K562 (cell line): Measurements from ENCODE around the gene AHSP. TPM values are rescaled to one million over a fixed set of nuclear protein-coding genes. Genes with fewer than 3 reads are reported as not detected.

Experiments used
- ATAC-seq: fragments of 200-7000 bp; cut with Tn5 transposase; 3 replicates; pipeline ENCODE4 v1.9.1; 2020; ENCODE audit warnings: moderate library complexity
- BruUV-seq: library from RNA; stranded (reverse); fragments of 400-500 nt; replicated peaks from 2 replicates; lab custom pipeline; 2021; lab: Mats Ljungman, UMichigan
- CTCF ChIA-PET: fragments of 300-600 bp; formaldehyde crosslinking; extraction: SDS; loops from one replicate; lab custom pipeline; 2021; ENCODE audit warnings: low intra/inter-chr PET ratio; lab: Yijun Ruan, JAX
- POLR2A ChIA-PET: fragments of 300-600, 350-650 bp; sonication (Branson Sonifier 250); formaldehyde crosslinking; extraction: SDS; loops from one replicate; lab custom pipeline; 2021; ENCODE audit warnings: antibody characterized with exemption, inconsistent platforms; lab: Yijun Ruan, JAX
- DNase-seq, 4 experiments: peaks; one replicate each; pipeline versions ENCODE4 v3.0.0 to v3.0.0-alpha.2; 2011 to 2018; ENCODE audit warnings: low spot score in 3 of 4, mixed read lengths in 3 of 4; ENCODE audit errors: extremely low read depth in 1 of 4
- FAIRE-seq: peaks from 2 replicates; lab custom pipeline; 2011; peaks lifted over from hg19 to GRCh38; lab: Jason Lieb, UNC
- H2AFZ ChIP-seq: 2 replicates; pipeline ENCODE4 v1.6.0; 2011; ENCODE audit warnings: low read depth, low read length, control low read depth, inconsistent platforms
- H3K27ac ChIP-seq: fragments of 200-600 bp; 3 replicates; pipeline ENCODE4 v1.8.0; 2011; ENCODE audit warnings: low read depth, mild to moderate bottlenecking, control low read depth, inconsistent platforms, low read length, moderate library complexity, mixed read lengths; ENCODE audit errors: extremely low read depth
- H3K27me3 ChIP-seq, 2 experiments: fragments of 300-600 bp in 1 of 2; 2 replicates in 1 of 2; 3 replicates in 1 of 2; pipeline versions ENCODE4 v1.6.0 to v1.8.0; 2011; ENCODE audit warnings: inconsistent platforms in 2 of 2, low read length in 2 of 2, mild to moderate bottlenecking in 1 of 2, mixed read lengths in 1 of 2, moderate library complexity in 1 of 2; ENCODE audit not compliant: control insufficient read depth in 2 of 2, insufficient read depth in 2 of 2
- H3K36me3 ChIP-seq: fragments of 300-600 bp; 3 replicates; pipeline ENCODE4 v1.8.0; 2011; ENCODE audit warnings: mild to moderate bottlenecking, low read length, inconsistent platforms; ENCODE audit not compliant: control insufficient read depth, insufficient read depth
- H3K4me1 ChIP-seq, 2 experiments: fragments of 200-600 bp in 1 of 2; replicated peaks in 1 of 2; 2 replicates in 1 of 2; 3 replicates in 1 of 2; pipeline versions ENCODE4 v1.5.1 to v1.8.0; 2011; ENCODE audit warnings: inconsistent platforms in 2 of 2, low read length in 2 of 2, mild to moderate bottlenecking in 1 of 2, mixed read lengths in 1 of 2, moderate library complexity in 1 of 2; ENCODE audit not compliant: control insufficient read depth in 2 of 2, insufficient read depth in 2 of 2
- H3K4me2 ChIP-seq: 2 replicates; pipeline ENCODE4 v1.6.1; 2011; ENCODE audit warnings: low read length, control low read depth, inconsistent platforms, mixed read lengths; ENCODE audit not compliant: insufficient read depth
- H3K4me3 ChIP-seq: fragments of 200-600 bp; sonication (generic), shearing (Covaris generic); 2 replicates; pipeline ENCODE4 v1.5.1; 2016; ENCODE audit warnings: control low read depth, inconsistent platforms
- H3K79me2 ChIP-seq: fragments of 200-600 bp; 3 replicates; pipeline ENCODE4 v1.8.0; 2011; ENCODE audit warnings: low read length, inconsistent platforms; ENCODE audit not compliant: control insufficient read depth, insufficient read depth
- H3K9ac ChIP-seq, 2 experiments: 2 replicates each; pipeline versions ENCODE4 v1.6.0 to v1.6.1; 2011; ENCODE audit warnings: low read depth in 2 of 2, low read length in 2 of 2, control low read depth in 1 of 2, inconsistent platforms in 1 of 2, mild to moderate bottlenecking in 1 of 2, mixed read lengths in 1 of 2; ENCODE audit not compliant: insufficient read depth in 1 of 2
- H3K9me1 ChIP-seq: one replicate; pipeline ENCODE4 v1.6.0; 2011; ENCODE audit warnings: inconsistent platforms, mild to moderate bottlenecking, low read length, moderate library complexity; ENCODE audit not compliant: control insufficient read depth, insufficient read depth
- H3K9me3 ChIP-seq: replicated peaks from 2 replicates; pipeline ENCODE4 v1.5.1; 2011; ENCODE audit warnings: low read depth, low read length, inconsistent platforms; ENCODE audit not compliant: control insufficient read depth, insufficient read depth
- H4K20me1 ChIP-seq: replicated peaks from 2 replicates; pipeline ENCODE4 v1.6.1; 2011; ENCODE audit warnings: low read length, inconsistent platforms, mixed read lengths; ENCODE audit not compliant: control insufficient read depth, insufficient read depth
- C11orf30 ChIP-seq: fragments of 450-650 bp; IDR thresholded peaks from 2 replicates; pipeline ENCODE4 v1.6.1; 2016; ENCODE audit warnings: low read depth, mild to moderate bottlenecking
- DIDO1 ChIP-seq: fragments of 450-650 bp; IDR thresholded peaks from 2 replicates; pipeline ENCODE4 v1.6.1; 2016; ENCODE audit warnings: low read depth, missing biosample characterization, missing genetic modification characterization
- EP300 ChIP-seq: IDR thresholded peaks from 2 replicates; pipeline ENCODE4 v1.6.1; 2012; ENCODE audit warnings: low read length, improper control_type of control experiment
- GATA2 ChIP-seq: sonication (generic); formaldehyde crosslinking; IDR thresholded peaks from 2 replicates; pipeline ENCODE4 v1.4.0; 2020; ENCODE audit warnings: mild to moderate bottlenecking, missing genetic modification reagents
- LARP7 ChIP-seq: fragments of 450-650 bp; IDR thresholded peaks from 2 replicates; pipeline ENCODE4 v1.6.1; 2016
- MAZ ChIP-seq, 2 experiments: fragments of 450-650 bp in 1 of 2; sonication (generic) in 1 of 2; formaldehyde crosslinking; IDR thresholded peaks in 1 of 2; conservative IDR thresholded peaks in 1 of 2; 2 replicates each; pipeline versions ENCODE4 v1.4.0 to v1.5.0; 2020; ENCODE audit warnings: mild to moderate bottlenecking in 1 of 2, missing genetic modification reagents in 1 of 2
- PHF8 ChIP-seq: fragments of 200-600 bp; sonication (generic); IDR thresholded peaks from 2 replicates; pipeline ENCODE4 v1.6.1; 2012; ENCODE audit warnings: mixed run types, mild to moderate bottlenecking, inconsistent platforms, low read length, moderate library complexity, borderline replicate concordance
- POLR2B ChIP-seq: fragments of 450-650 bp; IDR thresholded peaks from 2 replicates; pipeline ENCODE4 v1.6.1; 2018; ENCODE audit warnings: low read depth; ENCODE audit not compliant: partially characterized antibody
- SIN3B ChIP-seq: fragments of 450-650 bp; IDR thresholded peaks from 2 replicates; pipeline ENCODE4 v1.6.1; 2017; ENCODE audit warnings: low read depth, mild to moderate bottlenecking, moderate library complexity
- TCF3 ChIP-seq: sonication (generic); formaldehyde crosslinking; IDR thresholded peaks from 2 replicates; pipeline ENCODE4 v1.4.0; 2020; ENCODE audit warnings: mild to moderate bottlenecking, missing genetic modification reagents
- ZNF133 ChIP-seq: fragments of 250-450 bp; sonication (Bioruptor Pico); IDR thresholded peaks from 2 replicates; pipeline ENCODE4 v1.4.0; 2020; ENCODE audit warnings: mild to moderate bottlenecking
- ZNF140 ChIP-seq: fragments of 250-450 bp; sonication (Bioruptor Pico); IDR thresholded peaks from 2 replicates; pipeline ENCODE4 v1.8.0; 2021; ENCODE audit warnings: moderate library complexity, mild to moderate bottlenecking, inconsistent platforms
- WGBS: fragments of 100-300 bp; shearing (Covaris generic); methylation state at CpG from one replicate; pipeline ENCODE4 v1.1.6; 2016; ENCODE audit warnings: low coverage, mixed read lengths; ENCODE audit not compliant: insufficient coverage; ENCODE audit errors: missing lambda C conversion rate; 5-methylcytosine and 5-hydroxymethylcytosine counted together
- in situ Hi-C: fragments of 300-500 bp; cut with MboI; formaldehyde crosslinking; loops from 4 replicates; pipeline ENCODE4 v1.15.0; 2018; ENCODE audit warnings: inconsistent platforms, mixed read lengths
- intact Hi-C: fragments of 100-400 bp; cut with micrococcal nuclease; formaldehyde crosslinking; loops from 2 replicates; pipeline ENCODE4 v1.14.2; 2022
- polyA plus RNA-seq, 8 experiments: library from polyadenylated mRNA; depleted of rRNA in 4 of 8; stranded (reverse) in 5 of 8; unstranded in 3 of 8; fragments of >200 nt; fragmentation: Nextera tagmentation in 2 of 8; fragmentation: Illumina TruSeq in 1 of 8; extraction: Ambion mirVana in 2 of 8; extraction: Trizol in 1 of 8; gene quantifications; 2 replicates each; pipeline versions ENCODE4 v1.2.1 to v1.2.3, GENCODE V29; 2011 to 2014; ENCODE audit warnings: inconsistent platforms in 1 of 8, missing spikeins in 1 of 8
- total RNA-seq, 7 experiments: library from RNA; depleted of rRNA in 6 of 7; stranded (reverse); fragments of >200 nt in 6 of 7; fragmentation: Illumina TruSeq in 2 of 7; extraction: Trizol in 2 of 7; gene quantifications; 2 replicates each; pipeline versions ENCODE4 v1.2.1 to v1.2.3, GENCODE V29; 2011 to 2021; ENCODE audit warnings: low replicate concordance in 1 of 7
- TF ChIP-seq, protein P1 (sequence below): sonication (generic); formaldehyde crosslinking; IDR thresholded peaks from 2 replicates; pipeline ENCODE4 v1.8.0; 2022; ENCODE audit warnings: mild to moderate bottlenecking, missing genetic modification reagents
- TF ChIP-seq, protein P2 (sequence below): fragments of 450-650 bp; formaldehyde crosslinking; IDR thresholded peaks from 2 replicates; pipeline ENCODE4 v1.4.0; 2020; ENCODE audit warnings: mild to moderate bottlenecking, moderate library complexity

AHSP gene
- total and polyA plus RNA-seq, 9 of the 15 experiments (the other 6 are each of a cell fraction or from before 2014, with no cell fraction given): 6.6 to 99.1 (median 25.8) TPM

DNA sequence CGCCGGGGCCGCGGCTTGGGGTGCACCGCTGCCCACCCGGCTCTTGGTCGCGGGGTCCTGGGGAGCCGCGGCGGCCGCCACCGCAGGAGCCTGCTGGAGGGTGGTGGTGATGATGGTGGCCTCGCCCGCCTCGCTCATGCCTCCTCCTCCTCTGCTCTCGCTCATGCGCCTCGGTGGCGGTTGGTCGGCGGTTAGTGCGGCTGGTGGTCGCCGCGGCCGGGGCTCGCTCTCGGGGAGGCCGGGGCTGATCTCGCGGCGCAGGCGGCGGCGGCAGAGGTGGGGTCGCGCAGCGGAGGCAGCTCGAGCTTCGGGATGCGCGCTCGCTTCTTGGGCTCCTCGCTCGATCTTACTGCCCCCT lies 41.6 kb downstream of the AHSP start:
- CTCF ChIA-PET: no interaction called here
- FAIRE-seq: no peak
- Histone ChIP-seq H3K36me3 (no peaks in the 10 kb centered on the region), H3K9me1 (no peaks in the 10 kb centered on the region), H3K27ac (no peak overlapping the region)
- TF ChIP-seq ZNF133 (CRISPR knock-in tag) (no peak), ZNF140 (CRISPR knock-in tag) (no peak), MAZ (CRISPR knock-in tag; conservative IDR thresholded peaks at IDR 0.05 in 1 of 2, IDR thresholded peaks at IDR 0.05 in 1 of 2) (no peak), SIN3B (no peak), TCF3 (CRISPR knock-in tag) (no peak), GATA2 (CRISPR knock-in tag) (no peak), LARP7 (no peak), POLR2B (no peak), C11orf30 (no peak), PHF8 (no peak), DIDO1 (tag) (no peak), EP300 (no peak)
- TF ChIP-seq, protein P1, sequence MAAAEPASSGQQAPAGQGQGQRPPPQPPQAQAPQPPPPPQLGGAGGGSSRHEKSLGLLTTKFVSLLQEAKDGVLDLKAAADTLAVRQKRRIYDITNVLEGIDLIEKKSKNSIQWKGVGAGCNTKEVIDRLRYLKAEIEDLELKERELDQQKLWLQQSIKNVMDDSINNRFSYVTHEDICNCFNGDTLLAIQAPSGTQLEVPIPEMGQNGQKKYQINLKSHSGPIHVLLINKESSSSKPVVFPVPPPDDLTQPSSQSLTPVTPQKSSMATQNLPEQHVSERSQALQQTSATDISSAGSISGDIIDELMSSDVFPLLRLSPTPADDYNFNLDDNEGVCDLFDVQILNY (CRISPR knock-in tag): no peak
- TF ChIP-seq, protein P2, sequence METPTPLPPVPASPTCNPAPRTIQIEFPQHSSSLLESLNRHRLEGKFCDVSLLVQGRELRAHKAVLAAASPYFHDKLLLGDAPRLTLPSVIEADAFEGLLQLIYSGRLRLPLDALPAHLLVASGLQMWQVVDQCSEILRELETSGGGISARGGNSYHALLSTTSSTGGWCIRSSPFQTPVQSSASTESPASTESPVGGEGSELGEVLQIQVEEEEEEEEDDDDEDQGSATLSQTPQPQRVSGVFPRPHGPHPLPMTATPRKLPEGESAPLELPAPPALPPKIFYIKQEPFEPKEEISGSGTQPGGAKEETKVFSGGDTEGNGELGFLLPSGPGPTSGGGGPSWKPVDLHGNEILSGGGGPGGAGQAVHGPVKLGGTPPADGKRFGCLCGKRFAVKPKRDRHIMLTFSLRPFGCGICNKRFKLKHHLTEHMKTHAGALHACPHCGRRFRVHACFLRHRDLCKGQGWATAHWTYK (CRISPR knock-in tag): no peak
- TF ChIP-seq, all 486 proteins: peak for 0
- Histone ChIP-seq H3K9ac (no peak overlapping the region), H3K27me3 (0 out of 5 replicates have a peak, but pooled peaks cover 0 to 6% of the 10 kb centered on the region in 2 experiments), H4K20me1 (no peaks in the 10 kb centered on the region), H3K9me3 (no peaks in the 10 kb centered on the region), H2AFZ (no peak overlapping the region), H3K4me3 (no peak overlapping the region), H3K79me2 (no peaks in the 10 kb centered on the region), H3K4me2 (no peak overlapping the region), H3K4me1 (peaks cover 0 to 9% of the 10 kb centered on the region in 2 experiments; a peak in 2 of 5 replicates)
- no TSS peak for BruUV-seq
- in situ Hi-C loops (no loop called here), intact Hi-C loops (no loop called here)
- WGBS: no CpG with 5 or more reads among the region's 46 CpGs
- no peak for DNase-seq
- POLR2A ChIA-PET: no interaction called here
- no peak for ATAC-seq
